HEK293 (cell line): Measurements from ENCODE around the gene PDXK.

Experiments
- GLI4 ChIP-seq: fragments of 450-650 bp; formaldehyde crosslinking; IDR thresholded peaks from 2 replicates; pipeline ENCODE4 v1.5.1; 2016; ENCODE audit warnings: missing biosample characterization, missing genetic modification characterization
- MYNN ChIP-seq: fragments of 450-650 bp; formaldehyde crosslinking; IDR thresholded peaks from 2 replicates; pipeline ENCODE4 v1.5.1; 2016; ENCODE audit warnings: missing biosample characterization, missing genetic modification characterization, borderline replicate concordance
- TCF7L2 ChIP-seq: IDR thresholded peaks from 2 replicates; pipeline ENCODE4 v1.6.1; 2011; ENCODE audit warnings: low read depth, mild to moderate bottlenecking, inconsistent platforms, low read length, moderate library complexity, borderline replicate concordance
- ZBTB1 ChIP-seq: fragments of 450-650 bp; formaldehyde crosslinking; IDR thresholded peaks from 2 replicates; pipeline ENCODE4 v1.5.1; 2016; ENCODE audit warnings: missing biosample characterization, missing genetic modification characterization
- ZBTB49 ChIP-seq: fragments of 450-650 bp; formaldehyde crosslinking; IDR thresholded peaks from 2 replicates; pipeline ENCODE4 v1.5.1; 2016; ENCODE audit warnings: missing biosample characterization, missing genetic modification characterization, low read depth
- ZBTB8A ChIP-seq: fragments of 450-650 bp; formaldehyde crosslinking; IDR thresholded peaks from 2 replicates; pipeline ENCODE4 v1.5.1; 2016; ENCODE audit warnings: missing biosample characterization, missing genetic modification characterization
- ZNF114 ChIP-seq: fragments of 450-650 bp; formaldehyde crosslinking; IDR thresholded peaks from 2 replicates; pipeline ENCODE4 v1.5.0; 2017; ENCODE audit warnings: missing biosample characterization, missing genetic modification characterization
- ZNF155 ChIP-seq: fragments of 450-650 bp; formaldehyde crosslinking; IDR thresholded peaks from 2 replicates; pipeline ENCODE4 v1.5.1; 2016; ENCODE audit warnings: missing biosample characterization, missing genetic modification characterization
- ZNF175 ChIP-seq: fragments of 450-650 bp; formaldehyde crosslinking; IDR thresholded peaks from 2 replicates; pipeline ENCODE4 v1.5.1; 2016; ENCODE audit warnings: missing biosample characterization, missing genetic modification characterization
- ZNF26 ChIP-seq: fragments of 450-650 bp; formaldehyde crosslinking; IDR thresholded peaks from 2 replicates; pipeline ENCODE4 v1.5.1; 2016; ENCODE audit warnings: missing biosample characterization, missing genetic modification characterization
- ZNF768 ChIP-seq: fragments of 450-650 bp; formaldehyde crosslinking; IDR thresholded peaks from 2 replicates; pipeline ENCODE4 v1.5.1; 2018; ENCODE audit warnings: missing biosample characterization, mild to moderate bottlenecking, missing genetic modification characterization
- ZNF776 ChIP-seq: fragments of 450-650 bp; formaldehyde crosslinking; IDR thresholded peaks from 2 replicates; pipeline ENCODE4 v1.5.0; 2017; ENCODE audit warnings: missing biosample characterization, missing genetic modification characterization, borderline replicate concordance
- TF ChIP-seq, protein P1 (sequence below): fragments of 450-650 bp; formaldehyde crosslinking; IDR thresholded peaks from 2 replicates; pipeline ENCODE4 v1.5.1; 2016; ENCODE audit warnings: missing biosample characterization, missing genetic modification characterization

DNA sequence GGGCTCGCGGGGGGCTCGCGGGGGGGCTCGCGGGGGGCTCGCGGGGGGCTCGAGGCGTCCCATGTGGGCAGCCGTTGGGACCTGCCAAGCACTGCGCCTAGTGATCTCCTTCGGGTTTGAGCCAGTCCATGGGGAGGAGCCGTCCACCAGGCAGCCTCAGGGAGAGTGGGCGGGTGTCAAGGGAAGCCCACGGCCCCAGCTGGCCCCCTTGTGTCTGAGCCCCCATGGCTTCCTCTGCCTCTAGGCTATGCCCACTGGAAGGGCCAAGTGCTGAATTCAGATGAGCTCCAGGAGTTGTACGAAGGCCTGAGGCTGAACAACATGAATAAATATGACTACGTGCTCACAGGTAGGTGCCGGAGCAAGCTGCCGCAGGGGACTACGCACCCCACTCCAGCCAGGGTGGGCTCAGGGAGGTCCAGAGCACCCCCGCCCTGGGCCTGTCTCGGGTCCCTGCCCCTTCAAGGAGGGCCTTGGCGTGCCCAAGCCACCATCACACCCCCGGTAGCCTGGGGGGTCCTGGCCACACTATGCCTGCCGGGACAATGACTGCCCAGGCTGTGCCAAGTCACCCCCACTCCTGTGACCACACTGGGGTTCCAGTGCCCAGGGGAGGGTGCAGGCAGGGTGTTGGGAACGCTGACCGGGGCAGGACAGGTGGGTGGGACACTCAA, 22.6 kb downstream of the PDXK start:
- TF ChIP-seq TCF7L2 (no peak), ZNF175 (no peak), ZNF776 (tag by site-specific recombination) (no peak), ZNF768 (no peak), ZBTB49 (tag by site-specific recombination) (no peak), ZBTB1 (tag by site-specific recombination) (no peak), MYNN (tag by site-specific recombination) (no peak), ZNF155 (tag by site-specific recombination) (no peak), GLI4 (tag by site-specific recombination) (no peak), ZNF26 (tag by site-specific recombination) (no peak), ZBTB8A (tag by site-specific recombination) (no peak), ZNF114 (tag by site-specific recombination) (no peak)
- TF ChIP-seq, protein P1, sequence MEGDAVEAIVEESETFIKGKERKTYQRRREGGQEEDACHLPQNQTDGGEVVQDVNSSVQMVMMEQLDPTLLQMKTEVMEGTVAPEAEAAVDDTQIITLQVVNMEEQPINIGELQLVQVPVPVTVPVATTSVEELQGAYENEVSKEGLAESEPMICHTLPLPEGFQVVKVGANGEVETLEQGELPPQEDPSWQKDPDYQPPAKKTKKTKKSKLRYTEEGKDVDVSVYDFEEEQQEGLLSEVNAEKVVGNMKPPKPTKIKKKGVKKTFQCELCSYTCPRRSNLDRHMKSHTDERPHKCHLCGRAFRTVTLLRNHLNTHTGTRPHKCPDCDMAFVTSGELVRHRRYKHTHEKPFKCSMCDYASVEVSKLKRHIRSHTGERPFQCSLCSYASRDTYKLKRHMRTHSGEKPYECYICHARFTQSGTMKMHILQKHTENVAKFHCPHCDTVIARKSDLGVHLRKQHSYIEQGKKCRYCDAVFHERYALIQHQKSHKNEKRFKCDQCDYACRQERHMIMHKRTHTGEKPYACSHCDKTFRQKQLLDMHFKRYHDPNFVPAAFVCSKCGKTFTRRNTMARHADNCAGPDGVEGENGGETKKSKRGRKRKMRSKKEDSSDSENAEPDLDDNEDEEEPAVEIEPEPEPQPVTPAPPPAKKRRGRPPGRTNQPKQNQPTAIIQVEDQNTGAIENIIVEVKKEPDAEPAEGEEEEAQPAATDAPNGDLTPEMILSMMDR (tag by site-specific recombination) = no peak
